ENCODE data around the gene POLR2E. TPM values are rescaled to one million over a fixed set of nuclear protein-coding genes. Genes with fewer than 3 reads are reported as not detected.

POLR2E gene
- total and polyA plus RNA-seq, 2 donors, result 35.2 to 255 TPM

- H3K4me1 ChIP-seq (ENCODE audit: insufficient read depth), result peaks cover 3% of the 10 kb centered on the region
- WGBS, result 3% methylated on average over 38 of the region's 38 CpGs
Measured at GRCh38 chr19:1067341-1067957, 27.7 kb downstream of the POLR2E start.

GRCh38 chr19:1066748-1067340, 28.3 kb downstream of the POLR2E start, which contains the start of gene ARHGAP45:
TSS of gene ARHGAP45 (plus strand) at chr19:1067167. CDS start at chr19:1067406, 239 bp downstream.
- 5% methylated on average over 61 of the region's 61 CpGs for WGBS
- peak within 1 kb of the TSS; percentile 42 for H3K4me3 ChIP-seq (ENCODE audit: low read depth, low read length)
- DNase-seq (ENCODE audit: extremely low spot score), result no peak

More at GRCh38 chr19:1067341-1067957, 27.7 kb downstream of the POLR2E start:
- no peak for DNase-seq (ENCODE audit: extremely low spot score)
- no peak overlapping the region for H3K27ac ChIP-seq (ENCODE audit: low read depth)
- no peaks in the 10 kb centered on the region for H3K36me3 ChIP-seq (ENCODE audit: insufficient read depth)
- H3K4me3 ChIP-seq (ENCODE audit: low read depth, low read length), result peak overlapping the region; percentile 42

GRCh38 chr19:1066251-1066747, 28.9 kb downstream of the POLR2E start:
- H3K36me3 ChIP-seq (ENCODE audit: insufficient read depth), result no peaks in the 10 kb centered on the region
- H3K4me3 ChIP-seq (ENCODE audit: low read depth, low read length), result no peak overlapping the region
- peaks cover 3% of the 10 kb centered on the region for H3K4me1 ChIP-seq (ENCODE audit: insufficient read depth)
- H3K27ac ChIP-seq (ENCODE audit: low read depth), result no peak overlapping the region
- 31% methylated on average over 17 of the region's 17 CpGs for WGBS
- DNase-seq (ENCODE audit: extremely low spot score), result no peak

More at GRCh38 chr19:1066748-1067340, 28.3 kb downstream of the POLR2E start, which contains the start of gene ARHGAP45:
- H3K4me1 ChIP-seq (ENCODE audit: insufficient read depth), result peaks cover 3% of the 10 kb centered on the region
- H3K27ac ChIP-seq (ENCODE audit: low read depth), result no peak within 1 kb of the TSS
- no peaks in the 10 kb centered on the region for H3K36me3 ChIP-seq (ENCODE audit: insufficient read depth)

- 56% methylated on average over 17 of the region's 17 CpGs for WGBS
- H3K4me3 ChIP-seq (ENCODE audit: low read depth, low read length), result no peak overlapping the region
- H3K27ac ChIP-seq (ENCODE audit: low read depth), result no peak overlapping the region
- no peak for DNase-seq (ENCODE audit: extremely low spot score)
- peaks cover 2% of the 10 kb centered on the region for H3K4me1 ChIP-seq (ENCODE audit: insufficient read depth)
- H3K36me3 ChIP-seq (ENCODE audit: insufficient read depth), result no peaks in the 10 kb centered on the region
Measured at GRCh38 chr19:1065606-1066109, 29.5 kb downstream of the POLR2E start.

- 10% methylated on average over 60 of the region's 60 CpGs for WGBS
- Histone ChIP-seq H3K27ac (ENCODE audit: low read depth) (no peak overlapping the region), H3K36me3 (ENCODE audit: insufficient read depth) (no peaks in the 10 kb centered on the region), H3K4me3 (ENCODE audit: low read depth, low read length) (no peak overlapping the region), H3K4me1 (ENCODE audit: insufficient read depth) (peaks cover 2% of the 10 kb centered on the region)
- DNase-seq (ENCODE audit: extremely low spot score), result no peak
Measured at GRCh38 chr19:1064661-1065605, 30.2 kb downstream of the POLR2E start.

- H3K27ac ChIP-seq (ENCODE audit: low read depth), result no peak overlapping the region
- no peaks in the 10 kb centered on the region for H3K36me3 ChIP-seq (ENCODE audit: insufficient read depth)
- WGBS, result 76% methylated on average over 37 of the region's 37 CpGs
- DNase-seq (ENCODE audit: extremely low spot score), result no peak
- no peak overlapping the region for H3K4me3 ChIP-seq (ENCODE audit: low read depth, low read length)
- peaks cover 2% of the 10 kb centered on the region for H3K4me1 ChIP-seq (ENCODE audit: insufficient read depth)
Measured at GRCh38 chr19:1063909-1064660, 31.1 kb downstream of the POLR2E start.

GRCh38 chr19:1063030-1063908, 31.9 kb downstream of the POLR2E start:
- no peak overlapping the region for H3K4me3 ChIP-seq (ENCODE audit: low read depth, low read length)
- DNase-seq (ENCODE audit: extremely low spot score), result no peak
- WGBS, result 81% methylated on average over 37 of the region's 37 CpGs

GRCh38 chr19:1062387-1063029, 32.7 kb downstream of the POLR2E start:
- no peaks in the 10 kb centered on the region for H3K36me3 ChIP-seq (ENCODE audit: insufficient read depth)
- no peak for DNase-seq (ENCODE audit: extremely low spot score)
- H3K4me1 ChIP-seq (ENCODE audit: insufficient read depth), result peaks cover 2% of the 10 kb centered on the region
- no peak overlapping the region for H3K27ac ChIP-seq (ENCODE audit: low read depth)
- WGBS, result 78% methylated on average over 17 of the region's 17 CpGs
- no peak overlapping the region for H3K4me3 ChIP-seq (ENCODE audit: low read depth, low read length)

More at GRCh38 chr19:1063030-1063908, 31.9 kb downstream of the POLR2E start:
- no peak overlapping the region for H3K27ac ChIP-seq (ENCODE audit: low read depth)
- no peaks in the 10 kb centered on the region for H3K36me3 ChIP-seq (ENCODE audit: insufficient read depth)
- H3K4me1 ChIP-seq (ENCODE audit: insufficient read depth), result peaks cover 2% of the 10 kb centered on the region

GRCh38 chr19:1061987-1062386, 33.2 kb downstream of the POLR2E start:
- no peak overlapping the region for H3K27ac ChIP-seq (ENCODE audit: low read depth)
- H3K36me3 ChIP-seq (ENCODE audit: insufficient read depth), result no peaks in the 10 kb centered on the region
- H3K4me1 ChIP-seq (ENCODE audit: insufficient read depth), result no peaks in the 10 kb centered on the region
- 84% methylated on average over 20 of the region's 20 CpGs for WGBS
- H3K4me3 ChIP-seq (ENCODE audit: low read depth, low read length), result no peak overlapping the region
- DNase-seq (ENCODE audit: extremely low spot score), result no peak

- Histone ChIP-seq H3K4me3 (ENCODE audit: low read depth, low read length) (no peak overlapping the region), H3K36me3 (ENCODE audit: insufficient read depth) (no peaks in the 10 kb centered on the region), H3K4me1 (ENCODE audit: insufficient read depth) (no peaks in the 10 kb centered on the region), H3K27ac (ENCODE audit: low read depth) (no peak overlapping the region)
- DNase-seq (ENCODE audit: extremely low spot score), result no peak
- WGBS, result 83% methylated on average over 5 of the region's 5 CpGs
Measured at GRCh38 chr19:1060689-1061088, 34.5 kb downstream of the POLR2E start.

- 95% methylated on average over 5 of the region's 5 CpGs for WGBS
- Histone ChIP-seq H3K4me3 (ENCODE audit: low read depth, low read length) (no peak overlapping the region), H3K36me3 (ENCODE audit: insufficient read depth) (no peaks in the 10 kb centered on the region)
Measured at GRCh38 chr19:1058112-1058511, 37.1 kb downstream of the POLR2E start.

More at GRCh38 chr19:1058112-1058511, 37.1 kb downstream of the POLR2E start:
- Histone ChIP-seq H3K4me1 (ENCODE audit: insufficient read depth) (no peaks in the 10 kb centered on the region), H3K27ac (ENCODE audit: low read depth) (no peak overlapping the region)
- DNase-seq (ENCODE audit: extremely low spot score), result no peak

All from urinary bladder (tissue), 4 donors.